G401.6 (cell line): ENCODE measurements around the gene VKORC1L1.
"Not testable (repeated sequence)": the region's sequence is repeated elsewhere in the genome, so short reads cannot be mapped to it uniquely, and the experiment has no call there.

ENCODE experiments used
- FAIRE-seq: peaks from 2 replicates; lab custom pipeline; 2012; peaks lifted over from hg19 to GRCh38; lab: Jason Lieb, UNC

VKORC1L1 gene

DNA sequence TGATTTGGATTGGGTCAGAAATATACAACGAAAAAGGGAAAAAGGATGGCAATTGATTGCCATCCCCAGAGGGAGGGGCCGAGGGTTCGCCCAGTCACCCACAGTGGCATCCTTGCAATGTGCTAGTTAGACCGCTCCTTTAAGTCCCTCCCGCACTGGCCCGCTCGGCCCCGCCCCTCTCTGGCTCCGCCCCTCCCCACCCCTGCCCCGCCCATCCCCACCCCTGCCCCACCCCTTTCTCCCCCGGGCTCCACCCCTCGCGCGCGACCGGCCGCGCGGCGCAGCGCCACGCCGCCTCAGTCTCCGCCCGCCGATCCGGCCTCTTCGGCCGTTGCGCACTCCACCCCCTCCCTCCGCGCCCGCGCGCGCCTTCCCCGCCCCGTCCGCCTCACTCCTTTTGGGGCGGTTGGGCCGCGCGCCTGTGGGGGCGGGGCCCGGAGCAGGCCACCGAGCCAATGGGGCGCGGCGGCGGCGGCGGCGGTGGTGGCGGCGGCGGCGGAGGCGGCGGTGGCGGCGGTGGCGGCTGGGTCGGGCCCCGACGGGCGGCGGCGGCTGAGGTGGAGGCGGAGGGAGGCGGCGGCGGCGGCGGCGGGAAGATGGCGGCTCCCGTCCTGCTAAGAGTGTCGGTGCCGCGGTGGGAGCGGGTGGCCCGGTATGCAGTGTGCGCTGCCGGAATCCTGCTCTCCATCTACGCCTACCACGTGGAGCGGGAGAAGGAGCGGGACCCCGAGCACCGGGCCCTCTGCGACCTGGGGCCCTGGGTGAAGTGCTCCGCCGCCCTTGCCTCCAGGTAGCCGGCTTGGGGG is at the start of gene VKORC1L1:
Gene VKORC1L1 (plus strand): TSS at position 299 of the 806 bp plus-strand sequence. CDS start 298 bp downstream, at position 597.
- no peak for FAIRE-seq

DNA sequence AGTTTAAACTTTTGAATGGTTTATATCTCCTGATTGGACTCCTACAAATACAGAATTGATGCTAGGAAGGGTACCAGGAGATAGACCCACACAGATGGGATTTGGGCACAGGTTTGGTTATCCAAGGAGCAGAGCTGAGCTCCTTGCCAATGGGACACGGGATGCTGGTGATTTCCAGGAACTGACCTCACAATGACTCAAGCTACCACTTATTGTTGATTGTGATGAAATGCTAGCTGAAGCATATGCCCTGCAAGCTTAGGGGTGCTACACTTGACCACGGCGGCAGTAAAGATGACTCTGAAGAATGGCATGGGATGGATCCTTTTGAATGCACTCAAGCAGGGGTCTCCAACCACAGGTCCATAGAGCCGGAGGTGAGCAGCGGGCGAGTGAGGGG is 45.5 kb upstream of the VKORC1L1 start:
- FAIRE-seq = no peak

DNA sequence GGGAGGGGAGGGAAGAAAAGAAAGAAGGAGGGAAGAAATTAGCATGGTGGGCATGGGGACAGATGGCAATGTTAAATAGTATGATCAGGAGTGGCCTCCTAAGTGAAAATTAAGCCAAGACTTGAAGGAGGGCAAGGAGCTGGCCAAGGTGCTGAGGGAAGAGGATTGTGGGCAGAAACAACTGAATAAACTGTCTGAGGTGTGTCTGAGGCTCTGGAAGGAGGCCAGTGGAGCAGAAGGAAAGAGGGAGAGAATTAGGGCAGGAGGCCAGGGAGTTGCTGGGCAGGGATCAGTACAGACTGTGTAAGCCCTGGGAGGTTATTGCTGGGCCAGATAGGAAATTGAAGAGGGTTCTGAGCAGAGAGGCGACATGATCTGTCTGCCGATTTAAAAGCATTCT is 40.6 kb upstream of the VKORC1L1 start:
- FAIRE-seq = no peak

DNA sequence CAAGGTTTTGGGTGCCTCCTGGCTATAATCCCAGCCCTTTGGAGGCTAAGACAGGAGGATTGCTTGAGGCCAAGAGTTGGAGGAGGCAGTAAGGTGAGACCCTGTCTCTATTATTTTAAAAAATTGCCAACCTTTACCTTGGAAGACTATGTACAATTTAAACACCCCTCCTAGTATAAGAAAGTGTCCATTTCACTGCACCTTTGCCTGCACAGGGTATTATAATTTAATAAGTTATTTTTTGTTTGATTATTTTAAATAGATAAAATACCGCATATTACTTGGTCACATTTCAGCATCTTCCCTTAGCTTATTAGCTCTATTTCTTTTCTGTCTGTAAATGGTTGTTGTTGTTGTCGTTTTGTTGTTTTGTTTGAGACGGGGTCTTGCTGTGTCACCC is 36.2 kb upstream of the VKORC1L1 start:
- FAIRE-seq = not testable (repeated sequence)

DNA sequence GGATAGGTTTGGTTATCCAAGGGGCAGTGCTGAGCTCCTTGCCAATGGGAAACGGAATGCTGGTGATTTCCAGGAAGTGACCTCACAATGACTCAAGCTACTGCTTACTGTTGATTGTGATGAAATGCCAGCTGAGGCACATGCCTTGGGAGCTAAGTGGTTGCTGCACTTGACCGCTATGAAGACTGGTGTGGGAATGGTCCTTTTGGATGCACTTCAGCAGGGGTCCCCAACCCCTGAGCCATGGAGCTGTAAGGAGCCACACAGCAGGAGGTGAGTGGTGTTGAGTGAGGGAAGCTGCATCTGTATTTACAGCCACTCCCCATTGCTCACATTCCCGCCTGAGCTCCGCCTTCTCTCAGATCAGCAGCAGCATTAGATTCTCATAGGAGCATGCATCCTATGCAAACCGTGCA is 35.3 kb upstream of the VKORC1L1 start:
- FAIRE-seq = not testable (repeated sequence)

DNA sequence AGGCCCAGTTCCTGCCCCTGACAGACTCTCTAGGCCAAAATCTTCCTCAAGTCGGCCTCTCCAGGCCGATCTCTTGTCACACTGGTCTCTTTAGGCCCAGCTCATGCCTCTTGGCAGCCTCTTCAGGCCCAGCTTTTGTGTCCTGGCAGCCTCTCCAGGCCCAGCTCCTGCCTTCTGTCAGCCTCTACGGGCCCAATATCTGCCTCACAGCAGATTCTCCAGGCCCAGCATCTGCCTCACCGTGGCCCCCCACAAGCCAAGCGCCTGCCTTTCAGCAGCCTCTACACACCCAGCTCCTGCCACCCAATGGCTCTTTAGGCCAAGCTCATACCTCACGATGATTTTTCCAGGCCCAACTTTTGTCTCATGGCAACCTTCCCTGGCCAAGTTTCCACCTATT is 33.0 kb upstream of the VKORC1L1 start:
- FAIRE-seq = no peak

DNA sequence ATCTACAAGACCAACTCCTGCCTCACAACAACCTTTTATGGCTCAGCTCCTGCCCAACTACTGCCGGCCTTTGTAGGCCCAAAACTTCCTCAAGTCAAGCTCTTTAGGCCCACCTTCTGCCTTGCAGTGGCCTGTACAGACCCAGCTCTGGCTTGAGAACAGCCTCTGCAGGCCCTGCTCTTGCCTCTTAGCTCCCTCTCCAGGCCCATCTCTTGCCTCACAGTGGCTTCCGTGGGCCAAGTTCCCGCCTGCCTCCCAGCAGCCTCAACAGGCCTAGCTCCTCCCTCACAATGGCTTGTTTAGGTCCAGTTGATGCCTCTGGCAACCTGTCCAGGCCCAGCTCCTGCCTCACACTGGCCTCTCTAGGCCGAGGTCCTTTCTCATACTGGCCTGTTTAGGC is 32.4 kb upstream of the VKORC1L1 start:
- no peak for FAIRE-seq

DNA sequence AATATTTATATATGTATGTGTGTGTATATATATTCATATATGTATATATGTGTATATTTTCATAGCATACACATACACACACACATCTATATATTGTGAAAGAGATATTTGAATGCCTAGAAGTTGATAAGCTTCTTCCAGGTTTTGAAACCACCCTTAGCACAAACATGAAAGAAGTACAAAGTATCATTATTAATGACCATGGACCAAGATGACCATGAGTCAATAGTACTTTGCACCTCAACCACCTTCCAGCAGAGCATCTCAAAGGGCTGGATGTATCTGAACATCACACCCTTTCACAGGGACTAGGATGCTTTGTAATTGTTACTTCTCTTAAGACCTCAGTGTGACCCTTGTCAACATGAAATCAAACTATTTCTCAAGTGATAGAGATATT is 29.3 kb upstream of the VKORC1L1 start:
- not testable (repeated sequence) for FAIRE-seq

DNA sequence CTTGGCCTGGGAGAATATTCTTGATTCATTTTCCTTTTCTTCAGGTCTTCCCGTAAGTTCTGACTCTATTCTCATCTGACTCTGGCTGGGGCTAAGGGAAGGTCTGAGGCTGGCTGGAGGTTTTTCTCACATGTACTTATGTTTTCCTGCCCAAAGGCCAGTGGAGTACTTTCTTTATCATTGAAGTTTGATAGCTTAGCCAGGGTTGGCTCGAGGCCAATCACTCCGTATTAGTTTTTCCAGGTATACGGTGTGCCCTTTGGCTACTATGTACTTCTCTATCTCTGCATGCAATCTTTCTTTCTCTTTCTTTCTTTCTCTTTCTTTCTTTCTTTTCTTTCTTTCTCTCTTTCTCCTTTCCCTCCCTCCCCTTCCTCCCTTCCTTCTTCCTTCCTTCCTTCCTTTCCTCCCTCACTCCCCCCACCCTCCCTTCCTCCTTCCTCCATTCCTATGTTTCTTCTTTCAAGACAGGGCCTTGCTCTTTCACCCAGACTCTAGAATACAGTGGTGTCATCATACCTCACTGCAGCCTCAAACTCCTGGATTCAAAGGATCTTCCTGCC is 26.8 kb upstream of the VKORC1L1 start:
- no peak for FAIRE-seq

DNA sequence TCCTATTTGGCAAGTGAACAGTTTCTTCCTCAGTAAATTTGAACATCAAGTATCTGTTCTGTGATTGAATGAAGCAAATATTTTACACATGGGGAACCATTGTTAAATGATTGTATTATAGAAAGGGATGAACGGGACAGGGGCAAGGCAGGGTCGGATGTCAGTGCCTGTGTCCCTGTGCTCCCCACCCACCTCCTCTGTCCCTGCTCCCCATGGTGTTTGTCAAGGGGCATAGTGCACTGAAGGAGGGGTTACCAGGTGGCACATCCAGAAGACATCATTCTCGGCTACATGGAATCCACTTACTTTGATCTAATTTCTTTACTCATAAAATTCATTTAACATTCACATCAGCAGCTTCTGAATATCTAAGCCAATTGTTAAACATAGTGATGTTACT is 19.4 kb upstream of the VKORC1L1 start:
- FAIRE-seq = not testable (repeated sequence)

DNA sequence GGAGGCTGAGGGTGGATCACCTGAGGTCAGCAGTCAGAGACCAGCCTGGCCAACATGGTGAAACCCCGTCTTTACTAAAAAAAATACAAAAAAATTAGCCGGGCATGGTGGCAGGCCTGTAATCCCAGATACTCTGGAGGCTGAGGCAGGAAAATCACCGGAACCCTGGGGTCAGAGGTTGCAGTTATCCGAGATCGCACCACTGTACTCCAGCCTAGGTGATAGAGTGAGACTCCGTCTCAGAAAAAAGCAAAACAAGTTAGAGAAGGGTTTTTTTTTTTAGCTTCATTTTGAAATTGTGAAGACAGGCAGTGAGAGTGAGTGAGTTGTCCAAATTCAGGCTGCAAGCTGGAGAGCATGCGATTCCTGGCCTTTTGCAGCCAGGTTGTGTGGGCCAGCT is 19.0 kb upstream of the VKORC1L1 start:
- FAIRE-seq = not testable (repeated sequence)

DNA sequence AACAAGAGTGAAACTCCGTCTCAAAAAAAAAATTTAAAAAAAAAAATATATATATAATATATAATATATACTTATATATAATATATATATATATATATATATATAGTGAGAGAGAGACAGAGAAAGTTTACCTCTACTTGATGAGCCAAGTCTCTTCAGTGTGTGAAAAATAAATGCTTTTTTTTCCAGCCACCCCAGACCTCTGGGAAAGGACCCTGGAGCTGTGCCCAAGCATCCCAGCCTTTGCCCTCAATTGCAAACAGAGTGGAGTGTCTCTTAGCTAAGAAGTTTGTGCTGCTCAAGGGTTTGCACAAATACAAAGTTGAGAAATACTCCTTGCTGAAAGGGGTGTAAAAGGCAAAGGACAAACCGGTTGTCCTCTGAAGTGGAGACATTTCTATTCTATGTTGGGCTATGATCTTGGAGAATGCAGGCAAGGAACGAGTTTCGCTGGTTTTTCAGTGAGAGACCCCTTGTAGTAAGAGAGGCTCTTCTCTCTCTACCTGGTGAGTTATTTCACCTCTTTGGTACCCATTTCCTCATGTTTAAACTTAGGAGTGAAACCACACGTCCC is 15.5 kb upstream of the VKORC1L1 start:
- FAIRE-seq = not testable (repeated sequence)

DNA sequence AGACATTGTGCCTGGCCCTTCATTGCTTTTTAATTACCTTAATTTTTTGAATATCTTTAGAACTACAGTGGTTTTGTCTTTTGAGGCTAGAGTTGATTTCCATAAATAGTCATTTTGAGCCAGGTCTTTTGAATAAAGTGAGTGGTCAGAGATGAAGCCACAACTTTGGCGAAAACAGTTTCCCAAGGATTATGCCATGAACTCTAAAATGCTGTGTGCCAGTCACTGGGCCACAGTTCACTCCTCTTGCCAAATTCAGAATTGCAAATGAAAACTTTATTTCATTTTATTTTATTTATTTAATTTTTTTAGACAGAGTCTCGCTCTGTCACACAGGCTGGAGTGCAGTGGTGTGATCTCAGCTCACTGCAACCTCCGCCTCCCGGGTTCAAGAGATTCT is 14.2 kb upstream of the VKORC1L1 start:
- FAIRE-seq = not testable (repeated sequence)

DNA sequence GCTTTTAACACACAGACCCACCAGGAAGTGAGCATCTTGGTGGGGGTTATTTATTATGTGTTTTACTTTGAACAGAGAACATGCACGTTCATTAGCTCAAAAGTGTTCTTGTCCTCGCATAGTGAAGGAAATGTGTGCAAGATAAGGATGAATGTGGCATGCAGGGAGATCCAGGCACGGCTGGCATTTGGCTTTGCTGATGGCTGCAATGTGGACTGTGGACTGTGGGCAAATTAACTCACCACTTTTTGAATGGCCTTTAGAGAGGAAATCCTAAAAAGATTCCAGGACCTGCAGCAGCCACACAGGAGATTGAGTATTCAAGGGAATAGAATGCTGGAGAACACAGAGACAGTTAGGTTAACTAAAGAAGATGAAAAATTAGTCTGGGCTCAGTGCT is 6.6 kb upstream of the VKORC1L1 start:
- FAIRE-seq = not testable (repeated sequence)

DNA sequence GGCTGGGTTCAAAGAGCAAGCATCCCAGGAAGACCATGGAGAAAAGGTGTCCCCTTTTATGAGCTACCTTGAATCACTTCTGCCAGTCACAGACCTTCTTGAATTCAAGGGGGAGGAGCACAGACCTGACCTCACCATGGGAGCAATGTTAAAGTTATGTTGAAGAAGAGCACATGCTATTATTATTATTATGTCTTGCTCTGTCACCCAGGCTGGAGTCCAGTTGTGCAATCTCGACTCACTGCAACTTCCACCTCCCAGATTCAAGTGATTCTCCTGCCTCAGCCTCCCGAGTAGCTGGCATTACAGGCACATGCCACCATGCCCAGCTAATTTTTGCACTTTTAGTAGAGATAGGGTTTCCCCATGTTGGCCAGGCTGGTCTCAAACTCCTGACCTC is 5.2 kb upstream of the VKORC1L1 start:
- not testable (repeated sequence) for FAIRE-seq

DNA sequence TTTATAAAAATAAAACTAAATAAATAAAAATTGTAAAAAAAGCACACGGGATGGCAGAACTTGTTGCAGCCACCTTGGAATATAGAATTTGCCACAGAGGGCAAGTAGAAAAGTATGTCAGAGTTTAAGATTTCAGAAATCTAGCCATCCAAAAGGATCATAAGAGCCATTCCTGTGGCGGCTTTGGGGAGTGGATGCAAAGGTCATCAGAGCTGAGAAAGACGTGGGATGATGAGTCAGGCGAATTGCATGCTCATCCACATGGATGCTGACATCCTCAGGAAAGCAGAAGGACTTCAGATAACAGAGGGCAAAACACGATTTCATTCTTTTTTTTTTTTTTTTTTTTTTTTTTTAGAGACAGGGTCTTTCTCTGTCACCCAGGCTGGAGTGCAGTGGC is 3.6 kb upstream of the VKORC1L1 start:
- not testable (repeated sequence) for FAIRE-seq

DNA sequence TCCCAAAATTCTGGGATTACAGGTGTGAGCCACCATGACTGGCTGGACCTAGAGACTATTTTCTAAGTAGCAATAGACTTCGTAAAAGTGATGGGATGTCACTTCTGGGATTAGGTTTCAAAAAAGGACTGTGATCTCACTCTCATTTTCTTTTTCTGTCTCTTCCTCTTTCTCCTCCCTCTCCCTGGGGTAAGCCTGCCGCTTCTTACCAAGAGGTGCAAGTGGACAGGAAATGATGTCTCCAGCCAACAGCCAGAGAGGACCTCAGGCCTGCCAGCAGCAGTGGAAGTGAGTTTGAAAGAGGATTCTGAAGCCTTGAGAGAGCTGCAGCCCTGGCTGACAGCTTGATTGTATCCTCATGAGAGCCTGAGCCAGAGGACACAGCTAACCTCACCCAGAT is 1.4 kb upstream of the VKORC1L1 start:
- not testable (repeated sequence) for FAIRE-seq

DNA sequence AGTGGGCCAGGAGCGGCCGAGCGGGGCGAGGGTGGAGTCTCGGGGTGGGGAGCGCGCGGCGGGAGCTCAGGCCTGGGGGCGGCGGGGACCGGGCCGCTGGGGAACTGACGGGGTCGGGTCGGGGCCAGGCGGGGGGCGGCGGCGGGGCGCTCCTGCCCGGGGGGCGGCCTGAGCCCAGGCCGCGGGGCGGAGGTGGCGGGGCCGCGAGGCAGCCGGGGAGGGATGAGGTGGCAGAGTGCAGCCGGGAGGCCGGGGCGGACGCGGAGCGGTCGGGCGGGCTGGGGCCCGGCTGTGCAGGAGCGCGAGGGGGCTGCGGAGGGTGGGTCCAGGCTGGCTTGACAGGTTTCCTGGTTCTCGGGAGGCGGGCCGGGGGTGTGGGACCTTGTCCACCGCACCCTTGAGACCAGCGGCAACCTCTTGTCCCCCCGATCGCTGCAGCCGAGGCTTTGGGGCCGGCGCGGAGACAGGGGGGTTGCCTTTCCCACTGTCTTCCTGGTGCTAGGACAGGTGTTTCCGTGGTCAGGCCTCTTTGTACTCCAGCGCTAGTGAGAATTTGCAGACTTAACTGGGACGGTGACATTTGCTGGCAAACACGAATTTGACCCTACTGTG is 814 bp downstream of the VKORC1L1 start:
- FAIRE-seq = not testable (repeated sequence)

DNA sequence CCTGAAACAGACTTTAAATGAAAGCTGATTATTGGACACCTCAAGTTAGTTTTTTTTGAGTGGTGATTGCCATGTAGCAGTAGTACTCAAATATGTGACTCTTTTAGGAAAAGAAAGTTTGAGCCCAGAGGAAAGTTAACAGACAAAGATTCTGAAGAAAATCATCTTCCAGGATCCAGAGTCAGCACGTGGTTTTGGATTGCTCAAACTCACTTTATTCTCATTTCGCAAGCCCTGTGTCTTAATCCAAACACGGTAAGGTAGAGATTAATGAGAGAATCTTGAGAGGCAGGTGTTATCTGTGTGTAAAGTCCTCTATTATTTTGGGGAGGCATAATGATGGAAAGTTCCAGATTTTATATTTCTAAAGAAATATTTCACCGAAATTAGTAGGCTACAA is 2.8 kb downstream of the VKORC1L1 start:
- not testable (repeated sequence) for FAIRE-seq

DNA sequence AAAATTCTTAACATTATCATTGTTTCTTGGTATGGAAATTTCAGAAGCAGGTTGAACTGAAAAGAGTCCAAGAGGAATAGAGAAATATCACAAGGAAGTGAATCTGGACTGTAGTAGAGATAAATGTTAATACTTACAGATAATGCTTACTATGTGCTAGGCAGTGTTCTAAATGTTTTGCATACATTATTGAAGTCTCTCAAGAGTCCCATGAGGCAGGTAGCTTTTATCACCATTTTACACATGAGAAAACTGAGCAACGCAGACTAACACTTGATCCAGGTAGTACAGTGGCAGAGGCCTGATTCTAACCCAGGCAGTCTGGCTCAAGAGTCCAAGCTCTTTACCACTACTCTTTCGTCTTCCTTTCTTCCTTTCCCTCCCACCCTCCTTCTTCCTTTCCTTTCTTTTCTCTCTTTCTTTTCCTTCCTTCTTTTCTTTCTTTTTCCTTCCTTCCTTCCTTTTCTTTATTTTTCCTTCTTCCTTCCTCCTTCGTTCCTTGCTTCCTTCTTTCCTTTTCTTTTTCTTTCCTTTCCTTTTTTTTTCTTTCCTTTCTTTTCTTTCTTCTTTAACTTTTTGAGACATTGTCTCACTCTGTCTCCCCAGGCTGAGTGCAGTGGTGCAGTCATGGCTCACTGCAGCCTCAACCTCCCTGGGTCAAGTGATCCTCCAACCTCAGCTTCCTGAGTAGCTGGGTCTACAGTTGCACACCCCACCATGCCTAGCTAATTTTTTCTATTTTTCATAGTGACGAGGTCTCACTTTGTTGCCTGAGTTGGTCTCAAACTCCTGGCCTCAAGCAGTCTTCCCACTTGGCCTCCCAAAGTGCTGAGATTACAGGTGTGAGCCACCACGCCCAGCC is 6.6 kb downstream of the VKORC1L1 start:
- not testable (repeated sequence) for FAIRE-seq

DNA sequence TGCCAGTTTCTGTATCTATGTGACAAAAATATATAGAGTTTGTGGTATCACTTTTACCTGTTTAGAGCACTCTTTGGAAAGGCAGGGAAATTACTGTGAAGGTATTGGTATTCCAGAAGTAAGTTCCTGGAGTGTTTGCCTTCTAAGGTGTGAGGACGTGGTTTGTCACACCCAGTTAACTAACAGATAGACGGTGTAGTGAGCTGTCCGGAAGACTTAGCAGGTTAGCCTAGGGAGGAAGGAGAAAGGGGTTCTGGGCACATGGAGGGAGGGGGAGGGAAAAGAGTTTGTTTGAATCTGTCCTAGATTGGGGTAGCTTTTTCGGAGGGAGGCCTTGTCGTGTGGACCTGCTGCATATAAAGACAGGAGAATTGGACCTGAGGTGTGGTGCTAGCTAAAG is 7.4 kb downstream of the VKORC1L1 start:
- FAIRE-seq = not testable (repeated sequence)

DNA sequence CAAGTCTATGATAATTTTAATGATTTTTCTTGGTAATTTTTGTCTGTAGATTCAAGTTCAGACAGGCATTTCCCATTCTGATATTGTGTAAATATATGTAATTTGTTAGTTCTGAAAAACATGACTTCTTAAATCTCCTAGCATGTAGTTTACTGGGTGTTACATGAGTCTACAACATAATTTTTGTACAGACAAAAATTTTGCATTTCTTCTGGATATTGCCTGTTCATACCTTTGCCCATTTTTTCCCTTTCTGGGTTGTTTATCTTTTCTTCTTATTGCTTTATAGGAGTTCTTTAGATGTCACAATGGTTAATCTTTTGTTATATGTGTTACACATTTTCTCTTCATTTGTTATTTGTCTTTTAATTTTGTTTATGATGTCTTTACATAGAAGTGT is 12.1 kb downstream of the VKORC1L1 start:
- peak; percentile 62 for FAIRE-seq
